Cardiac muscle cell (in vitro differentiated cells and primary cell): ENCODE measurements around the gene CDH4. TPM values are rescaled to one million over a fixed set of nuclear protein-coding genes. Genes with fewer than 3 reads are reported as not detected.
A peak's percentile ranks its signal among the peaks of the same experiment; 100 is the strongest.

ENCODE experiments used
- DNase-seq, 2 donors: peaks; one replicate each; pipeline versions ENCODE4 v3.0.0 to v3.0.0-alpha.2; 2010 to 2017; ENCODE audit warnings: low read depth in 1 of 2, low spot score in 1 of 2
- H3K27ac ChIP-seq: fragments of 200-600 bp; sonication (generic); 2 replicates; pipeline ENCODE4 v1.5.1; 2016
- H3K27me3 ChIP-seq: fragments of 200-600 bp; sonication (generic); 2 replicates; pipeline ENCODE4 v1.6.0; 2016; ENCODE audit warnings: control low read depth
- H3K36me3 ChIP-seq: fragments of 200-600 bp; sonication (generic); 2 replicates; pipeline ENCODE4 v1.5.1; 2016; ENCODE audit warnings: control low read depth
- H3K4me1 ChIP-seq: fragments of 200-600 bp; sonication (generic); 2 replicates; pipeline ENCODE4 v1.8.1; 2017; ENCODE audit warnings: low read depth, mild to moderate bottlenecking, mixed run types
- H3K4me3 ChIP-seq: fragments of 200-600 bp; sonication (generic); 2 replicates; pipeline ENCODE4 v1.5.1; 2016; ENCODE audit warnings: mild to moderate bottlenecking
- H3K9me3 ChIP-seq: fragments of 200-600 bp; sonication (generic); 2 replicates; pipeline ENCODE4 v1.5.1; 2017; ENCODE audit warnings: low read depth, mild to moderate bottlenecking, control low read depth
- CTCF ChIP-seq: IDR thresholded peaks from 2 replicates; pipeline ENCODE4 v1.5.1; 2012; ENCODE audit warnings: low read depth, mild to moderate bottlenecking, low read length
- polyA plus RNA-seq: library from polyadenylated mRNA; unstranded; fragments of >200 nt; fragmentation: Nextera tagmentation; extraction: Ambion mirVana; gene quantifications from 2 replicates; pipeline ENCODE4 v1.2.1, GENCODE V29; 2016
- total RNA-seq: library from RNA; depleted of rRNA; stranded (reverse); fragments of >200 nt; gene quantifications from 2 replicates; pipeline ENCODE4 v1.2.3, GENCODE V29; 2016

CDH4 gene
- total and polyA plus RNA-seq, 2 experiments from 2014 or later: 0.43 to 0.80 TPM

- no peaks in the 10 kb centered on the region for H3K9me3 ChIP-seq
- no peaks in the 10 kb centered on the region for H3K4me1 ChIP-seq
- TF ChIP-seq CTCF: no peak
- no peak overlapping the region for H3K27ac ChIP-seq
- H3K27me3 ChIP-seq: no peaks in the 10 kb centered on the region
- H3K4me3 ChIP-seq: no peak overlapping the region
- H3K36me3 ChIP-seq: no peaks in the 10 kb centered on the region
- DNase-seq: no peak
Measured at GRCh38 chr20:61556673-61557072, 304.6 kb downstream of the CDH4 start.

GRCh38 chr20:61557621-61558020 lies 305.6 kb downstream of the CDH4 start:
- TF ChIP-seq CTCF: no peak
- no peaks in the 10 kb centered on the region for H3K4me1 ChIP-seq
- H3K27me3 ChIP-seq: no peaks in the 10 kb centered on the region
- no peaks in the 10 kb centered on the region for H3K36me3 ChIP-seq
- H3K9me3 ChIP-seq: no peaks in the 10 kb centered on the region
- DNase-seq: no peak
- H3K27ac ChIP-seq: no peak overlapping the region
- no peak overlapping the region for H3K4me3 ChIP-seq

GRCh38 chr20:61558726-61559125 lies 306.7 kb downstream of the CDH4 start:
- DNase-seq: no peak
- Histone ChIP-seq H3K27me3 (no peaks in the 10 kb centered on the region), H3K4me1 (no peaks in the 10 kb centered on the region), H3K36me3 (no peaks in the 10 kb centered on the region), H3K4me3 (no peak overlapping the region), H3K9me3 (no peaks in the 10 kb centered on the region), H3K27ac (no peak overlapping the region)
- no peak for TF ChIP-seq CTCF

GRCh38 chr20:61559706-61560315 lies 307.8 kb downstream of the CDH4 start:
- no peaks in the 10 kb centered on the region for H3K9me3 ChIP-seq
- no peaks in the 10 kb centered on the region for H3K36me3 ChIP-seq
- no peaks in the 10 kb centered on the region for H3K27me3 ChIP-seq
- H3K4me3 ChIP-seq: no peak overlapping the region
- H3K27ac ChIP-seq: no peak overlapping the region
- no peak for DNase-seq
- TF ChIP-seq CTCF: no peak
- H3K4me1 ChIP-seq: no peaks in the 10 kb centered on the region

GRCh38 chr20:61560361-61560853 lies 308.3 kb downstream of the CDH4 start:
- peak in 1 of 2 donors; percentile 2 for DNase-seq
- H3K36me3 ChIP-seq: no peaks in the 10 kb centered on the region
- H3K4me3 ChIP-seq: no peak overlapping the region
- H3K9me3 ChIP-seq: no peaks in the 10 kb centered on the region
- H3K27me3 ChIP-seq: no peaks in the 10 kb centered on the region
- no peak for TF ChIP-seq CTCF
- H3K4me1 ChIP-seq: no peaks in the 10 kb centered on the region
- no peak overlapping the region for H3K27ac ChIP-seq
